Stimulated activated CD8-positive, alpha-beta memory T cell treated with anti-CD3 and anti-CD28 coated beads, Interleukin-7, amount 100 ng/mL, for 48 hours (primary cell): ENCODE results near the gene ZFHX3.

Experiments
- DNase-seq, 2 donors: peaks; one replicate each; pipeline ENCODE4 v3.0.0-alpha.2; 2020; ENCODE audit warnings: low read depth in 1 of 2; ENCODE audit errors: extremely low read depth in 1 of 2

Gene ZFHX3

GRCh38 chr16:73041676-73042075, 6.3 kb downstream of the ZFHX3 start:
- DNase-seq = no peak

GRCh38 chr16:73040735-73041402, 7.1 kb downstream of the ZFHX3 start:
- DNase-seq = no peak

GRCh38 chr16:73040136-73040535, 7.8 kb downstream of the ZFHX3 start:
- no peak for DNase-seq

GRCh38 chr16:73037845-73038570, 9.9 kb downstream of the ZFHX3 start:
- DNase-seq = no peak

GRCh38 chr16:73037331-73037745, 10.6 kb downstream of the ZFHX3 start:
- DNase-seq = no peak

- no peak for DNase-seq
Measured at GRCh38 chr16:73036074-73036826, 11.7 kb downstream of the ZFHX3 start.

GRCh38 chr16:73034374-73034773, 13.6 kb downstream of the ZFHX3 start:
- no peak for DNase-seq

- no peak for DNase-seq
Measured at GRCh38 chr16:73033271-73033998, 14.5 kb downstream of the ZFHX3 start.

- no peak for DNase-seq
Measured at GRCh38 chr16:73032541-73033270, 15.2 kb downstream of the ZFHX3 start.

- no peak for DNase-seq
Measured at GRCh38 chr16:73031984-73032383, 15.9 kb downstream of the ZFHX3 start.

- DNase-seq = no peak
Measured at GRCh38 chr16:73031155-73031866, 16.6 kb downstream of the ZFHX3 start.

GRCh38 chr16:73028721-73029361, 19.1 kb downstream of the ZFHX3 start:
- no peak for DNase-seq

GRCh38 chr16:73028263-73028662, 19.7 kb downstream of the ZFHX3 start:
- no peak for DNase-seq

GRCh38 chr16:73027685-73028111, 20.2 kb downstream of the ZFHX3 start:
- no peak for DNase-seq

- DNase-seq = no peak
Measured at GRCh38 chr16:73026754-73027684, 20.9 kb downstream of the ZFHX3 start.

- no peak for DNase-seq
Measured at GRCh38 chr16:73025856-73026210, 22.1 kb downstream of the ZFHX3 start.

- DNase-seq = no peak
Measured at GRCh38 chr16:73025151-73025855, 22.6 kb downstream of the ZFHX3 start.
